HG03565 (cell line): Measurements from ENCODE around the gene HECTD2.
"Not testable (repeated sequence)": the region's sequence is repeated elsewhere in the genome, so short reads cannot be mapped to it uniquely, and the experiment has no call there.

ENCODE experiments used
- ATAC-seq: cut with Tn5 transposase; IDR thresholded peaks from one replicate; pipeline ENCODE4 v1.9.1; 2021; ENCODE audit warnings: mild to moderate bottlenecking, moderate library complexity; ENCODE audit not compliant: unreplicated experiment

The HECTD2 gene

DNA sequence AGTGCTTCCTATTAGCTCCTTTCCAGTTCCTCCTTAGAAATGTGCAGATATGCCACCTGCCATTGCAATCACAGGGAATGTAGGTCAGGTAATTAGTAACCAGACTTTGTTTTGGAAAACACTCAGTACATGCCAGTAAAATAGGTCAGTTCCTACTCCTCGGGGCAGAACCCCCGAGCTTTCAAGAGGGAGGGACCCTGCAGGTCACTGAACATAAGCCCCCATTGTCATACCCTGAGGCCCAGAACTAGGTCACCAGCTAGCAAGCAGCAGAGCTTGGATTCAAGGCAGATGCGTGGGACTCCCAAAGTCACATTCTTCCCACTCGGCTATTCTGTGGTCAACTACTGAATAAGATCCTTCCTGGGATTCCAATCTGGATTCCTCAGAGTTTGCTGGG, 117.9 kb downstream of the HECTD2 start:
- ATAC-seq, result no peak

GRCh38 chr10:91528768-91529167, 118.6 kb downstream of the HECTD2 start:
- no peak for ATAC-seq

DNA sequence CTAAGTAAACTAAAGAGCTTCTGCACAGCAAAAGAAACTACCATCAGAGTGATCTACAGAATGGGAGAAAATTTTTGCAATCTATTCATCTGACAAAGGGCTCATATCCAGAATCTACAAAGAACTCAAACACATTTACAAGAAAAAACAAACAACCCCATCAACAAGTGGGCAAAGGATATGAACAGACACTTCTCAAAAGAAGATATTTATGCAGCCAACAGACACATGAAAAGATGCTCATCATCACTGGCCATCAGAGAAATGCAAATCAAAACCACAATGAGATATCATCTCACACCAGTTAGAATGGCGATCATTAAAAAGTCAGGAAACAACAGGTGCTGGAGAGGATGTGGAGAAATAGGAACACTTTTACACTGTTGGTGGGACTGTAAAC, 124.6 kb downstream of the HECTD2 start:
- not testable (repeated sequence) for ATAC-seq

DNA sequence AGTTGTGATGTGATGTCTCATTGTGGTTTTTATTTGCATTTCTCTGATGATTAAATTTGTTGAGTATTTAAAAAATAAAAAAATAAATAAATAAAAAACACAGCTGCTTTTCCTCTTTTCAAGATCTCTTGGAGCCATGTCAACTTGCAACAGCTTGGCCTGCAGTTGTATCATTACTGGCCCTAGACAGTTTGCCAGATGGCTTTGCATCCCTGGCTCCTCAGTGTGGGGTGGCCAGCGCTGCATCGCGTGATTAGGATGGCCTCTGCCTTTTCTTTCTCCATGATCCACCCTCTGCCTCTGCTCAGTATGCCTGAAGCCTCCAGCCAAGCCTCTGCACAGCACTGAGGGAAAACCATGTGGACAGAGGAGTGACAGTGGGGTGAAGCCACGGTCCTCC, 126.0 kb downstream of the HECTD2 start:
- no peak for ATAC-seq

DNA sequence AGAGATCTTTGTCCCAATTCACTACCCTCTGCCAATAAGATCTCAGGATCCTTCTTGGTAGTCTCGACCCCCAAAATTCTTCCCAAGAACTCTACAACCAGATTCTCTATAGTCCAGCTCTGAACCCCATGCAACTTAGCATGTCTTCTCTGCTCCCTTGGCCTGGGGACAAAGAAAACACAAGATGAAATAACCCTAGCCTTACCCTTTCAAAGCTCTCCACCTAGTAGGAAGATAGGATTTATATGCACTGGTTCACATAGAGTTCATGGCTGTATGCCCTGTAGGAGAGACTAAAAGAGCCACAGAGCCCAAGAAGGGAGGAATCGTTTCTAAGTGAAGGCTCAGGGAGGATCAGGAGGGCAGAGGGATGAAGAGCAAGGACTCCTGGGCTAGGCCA, 126.6 kb downstream of the HECTD2 start:
- no peak for ATAC-seq

GRCh38 chr10:91537614-91538383, 127.7 kb downstream of the HECTD2 start:
- ATAC-seq, result no peak

GRCh38 chr10:91539930-91540329, 129.8 kb downstream of the HECTD2 start:
- no peak for ATAC-seq

- ATAC-seq, result no peak
Observed at GRCh38 chr10:91540733-91541132, 130.6 kb downstream of the HECTD2 start.

DNA sequence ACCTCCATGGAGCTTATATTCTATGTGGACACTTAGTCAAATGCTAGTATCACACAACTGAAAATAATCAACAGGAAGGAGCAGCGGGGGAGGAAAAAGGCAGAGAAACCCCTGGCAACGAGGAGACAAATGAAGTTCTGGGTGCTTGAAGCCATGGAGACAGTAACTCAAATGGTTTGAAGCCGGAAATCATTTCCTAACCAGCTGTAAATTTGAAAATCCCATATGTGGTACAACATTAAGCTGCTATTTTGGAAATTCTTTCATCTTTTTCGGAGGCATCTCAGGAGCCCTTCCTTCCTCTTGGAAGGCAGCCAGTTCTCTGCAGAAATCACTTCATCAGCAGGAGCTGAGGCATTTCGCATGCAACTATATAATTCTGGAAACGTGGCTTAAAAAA, 131.3 kb downstream of the HECTD2 start:
- no peak for ATAC-seq

GRCh38 chr10:91545384-91545783, 135.2 kb downstream of the HECTD2 start:
- ATAC-seq, result no peak

DNA sequence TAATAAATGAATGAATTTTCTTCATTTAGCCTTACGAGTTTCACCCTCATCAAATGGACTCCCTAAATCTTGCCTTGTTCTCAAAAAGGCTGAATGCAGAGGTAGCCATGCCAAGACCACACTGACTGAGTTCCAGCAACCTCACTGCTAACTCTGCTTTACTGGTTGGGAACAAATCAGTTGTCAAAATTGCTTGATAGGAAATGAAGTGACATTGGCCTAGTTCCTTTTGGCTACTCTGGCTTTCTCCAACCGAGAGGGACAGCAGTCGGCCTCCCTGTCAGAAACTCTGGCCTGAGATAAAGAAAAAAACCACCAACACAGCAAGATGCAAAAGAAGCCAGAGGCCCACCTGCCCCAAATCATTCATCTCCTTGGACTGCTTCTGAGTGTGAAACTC, 135.7 kb downstream of the HECTD2 start:
- ATAC-seq, result no peak

DNA sequence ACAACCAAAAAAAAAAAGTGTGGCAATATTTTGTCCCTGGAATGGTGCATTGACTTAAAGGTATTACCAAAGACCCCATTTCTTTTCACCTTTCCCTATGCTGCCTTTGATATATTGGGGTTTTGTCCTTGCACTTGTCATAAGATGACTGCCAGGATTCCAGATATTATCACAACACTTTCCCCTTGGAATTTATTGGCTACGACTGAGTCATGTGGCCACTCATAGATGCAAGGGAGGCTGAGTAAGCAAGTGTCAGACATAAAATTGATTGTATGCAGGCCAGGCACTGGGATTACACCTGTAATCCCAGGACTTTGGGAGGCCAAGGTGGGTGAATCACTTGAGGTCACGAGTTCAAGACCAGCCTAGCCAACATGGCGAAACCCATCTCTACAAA, 139.1 kb downstream of the HECTD2 start:
- ATAC-seq, result no peak

GRCh38 chr10:91550021-91550420, 139.9 kb downstream of the HECTD2 start:
- no peak for ATAC-seq

DNA sequence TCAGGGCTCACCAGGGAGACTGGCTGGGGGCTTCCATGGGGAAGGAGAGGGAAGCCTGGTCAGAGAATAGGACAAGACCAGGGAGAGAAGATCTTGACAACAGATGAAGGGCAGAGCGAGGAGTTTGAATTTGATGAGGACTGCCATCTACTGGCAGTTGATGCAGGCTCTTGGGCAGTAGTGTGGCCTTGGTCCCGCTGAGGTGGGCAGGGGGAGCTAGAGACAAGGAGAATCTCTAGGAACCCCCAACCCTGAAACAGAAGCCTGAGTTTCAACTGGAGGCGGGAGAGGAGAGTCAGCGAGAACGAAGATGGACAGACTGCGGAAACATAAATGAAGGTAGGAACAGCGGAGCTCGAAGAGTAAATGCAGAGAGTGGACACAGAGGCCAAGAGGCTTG, 141.7 kb downstream of the HECTD2 start:
- no peak for ATAC-seq

- no peak for ATAC-seq
Observed at GRCh38 chr10:91552274-91553095, 142.3 kb downstream of the HECTD2 start.

- ATAC-seq, result no peak
Observed at GRCh38 chr10:91555455-91555854, 145.3 kb downstream of the HECTD2 start.

DNA sequence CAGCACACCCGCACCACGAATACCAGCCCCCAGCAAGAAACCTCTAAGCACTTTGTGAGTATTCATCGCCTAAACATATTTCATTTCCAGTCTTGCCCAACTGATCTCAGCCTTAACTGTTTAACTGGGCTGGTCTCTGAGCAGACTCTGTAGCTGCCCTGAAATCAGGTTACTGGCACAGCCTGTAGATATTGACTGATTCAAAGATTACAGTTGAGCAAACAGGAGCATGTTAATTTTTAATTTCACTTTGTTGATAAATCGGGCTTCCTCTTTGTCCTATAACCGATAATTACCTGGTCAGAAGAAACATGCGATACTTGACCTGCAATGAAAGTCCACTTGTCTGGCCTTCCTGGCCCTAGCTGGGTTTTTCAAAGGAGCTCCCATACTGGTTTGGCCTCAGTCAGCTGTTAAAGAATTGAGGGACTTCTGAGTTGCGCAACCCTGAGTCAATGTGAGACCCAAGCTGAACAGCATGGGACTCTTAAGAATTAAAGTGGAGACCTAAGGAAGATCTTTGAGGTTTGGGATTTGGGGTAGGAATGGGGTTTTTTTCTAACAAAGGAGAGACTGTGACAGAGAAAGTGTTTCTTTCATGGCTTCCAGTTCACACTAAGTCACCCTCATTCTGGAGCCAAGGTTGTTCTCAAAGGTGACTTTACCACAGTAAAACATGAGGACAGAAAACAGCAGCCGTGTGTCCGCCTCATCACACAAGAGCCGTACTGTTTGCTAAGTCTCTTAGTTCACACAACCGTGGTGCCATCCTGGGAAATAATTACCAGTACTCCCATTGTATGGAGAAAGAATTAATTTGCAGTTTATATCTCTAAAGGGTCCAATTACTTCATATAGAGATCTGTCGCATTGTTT, 146.8 kb downstream of the HECTD2 start:
- no peak for ATAC-seq

DNA sequence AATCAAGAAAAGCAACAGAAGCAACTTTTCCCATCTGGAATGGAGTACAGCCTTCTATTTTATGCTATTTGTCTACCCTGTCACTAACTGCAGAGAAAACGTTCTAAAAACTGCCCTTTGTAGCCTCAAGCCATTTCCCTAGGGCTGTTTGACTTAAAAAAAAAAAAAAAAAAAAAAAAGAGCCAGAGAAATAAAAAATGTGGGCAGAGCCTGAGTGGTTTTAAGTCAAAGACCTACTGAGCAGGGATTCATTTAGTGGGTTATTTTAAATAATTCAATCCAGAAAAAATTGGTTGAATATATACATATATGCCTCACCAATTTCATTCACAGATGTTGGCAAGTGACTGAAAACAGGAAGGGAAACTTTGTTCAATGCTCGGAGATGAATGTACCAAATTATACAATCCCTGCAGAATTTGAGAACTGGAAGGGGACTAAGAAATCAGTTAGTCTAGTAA, 147.5 kb downstream of the HECTD2 start:
- no peak for ATAC-seq

GRCh38 chr10:91558473-91558872, 148.3 kb downstream of the HECTD2 start:
- ATAC-seq, result no peak

GRCh38 chr10:91559169-91559568, 149.0 kb downstream of the HECTD2 start:
- ATAC-seq, result no peak

- no peak for ATAC-seq
Observed at GRCh38 chr10:91559750-91560149, 149.6 kb downstream of the HECTD2 start.
